ENCODE data around the gene ZBTB7C. TPM values are rescaled to one million over a fixed set of nuclear protein-coding genes. Genes with fewer than 3 reads are reported as not detected.

ZBTB7C gene
- total RNA-seq, 1 experiment from 2014 or later, result 0.32 TPM

- Histone ChIP-seq H3K27ac (ENCODE audit: low read depth, low read length, poor library complexity, severe bottlenecking) (no peak overlapping the region), H3K4me3 (ENCODE audit: low read depth, low read length, poor library complexity, severe bottlenecking) (no peak overlapping the region), H3K4me1 (ENCODE audit: insufficient read depth, low read length, poor library complexity, severe bottlenecking) (no peaks in the 10 kb centered on the region), H3K27me3 (replicated peaks; ENCODE audit: insufficient read depth, low read depth, low read length, poor library complexity) (no peaks in the 10 kb centered on the region), H3K9me3 (ENCODE audit: low read depth, low read length, poor library complexity, severe bottlenecking) (no peaks in the 10 kb centered on the region), H3K36me3 (ENCODE audit: insufficient read depth, low read length, poor library complexity, severe bottlenecking) (no peaks in the 10 kb centered on the region)
- TF ChIP-seq CTCF (conservative IDR thresholded peaks at IDR 0.05; ENCODE audit: low read depth, low read length) (no peak), EZH2 (IDR thresholded peaks at IDR 0.05; ENCODE audit: borderline replicate concordance, low read depth, low read length, poor library complexity, severe bottlenecking) (no peak)
- POLR2A ChIA-PET (ENCODE audit: low non-redundant PET), result no interaction called here
- DNase-seq (ENCODE audit: low spot score), result no peak
- no TSS peak for BruUV-seq (replicated peaks)
- intact Hi-C loops (cut with micrococcal nuclease; ENCODE audit: unreplicated experiment), result no loop called here
- CTCF ChIA-PET, result interaction anchor here (0.7 kb wide), 1 partner anchor 447 kb away, joined by 3 read pairs; no protein-coding TSS in a partner anchor
Observed at GRCh38 chr18:48028696-48029095, 380.5 kb downstream of the ZBTB7C start.

DNA sequence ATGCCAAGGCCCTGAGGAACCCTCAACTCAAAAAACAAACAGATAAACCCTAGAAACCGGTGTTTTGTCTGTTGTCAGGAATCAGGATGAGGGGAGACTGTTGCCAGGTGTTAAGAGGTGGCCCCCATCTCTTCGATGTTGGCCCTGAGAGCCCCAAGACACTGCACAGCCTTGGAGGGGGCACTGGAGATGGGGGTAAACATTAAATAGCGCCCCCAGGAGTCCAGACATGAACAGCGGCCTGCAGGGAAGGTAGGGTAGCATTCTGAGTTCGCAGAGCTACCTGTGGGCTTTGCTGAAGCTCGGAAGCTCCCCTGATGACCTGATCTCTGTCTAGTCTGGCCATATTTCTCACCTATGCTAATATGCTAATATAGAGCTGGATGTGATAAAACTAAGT, 381.1 kb downstream of the ZBTB7C start:
- Histone ChIP-seq H3K9me3 (ENCODE audit: low read depth, low read length, poor library complexity, severe bottlenecking) (no peaks in the 10 kb centered on the region), H3K36me3 (ENCODE audit: insufficient read depth, low read length, poor library complexity, severe bottlenecking) (no peaks in the 10 kb centered on the region), H3K27me3 (replicated peaks; ENCODE audit: insufficient read depth, low read depth, low read length, poor library complexity) (no peaks in the 10 kb centered on the region), H3K4me1 (ENCODE audit: insufficient read depth, low read length, poor library complexity, severe bottlenecking) (no peaks in the 10 kb centered on the region), H3K27ac (ENCODE audit: low read depth, low read length, poor library complexity, severe bottlenecking) (no peak overlapping the region), H3K4me3 (ENCODE audit: low read depth, low read length, poor library complexity, severe bottlenecking) (no peak overlapping the region)
- ChIA-PET POLR2A (ENCODE audit: low non-redundant PET) (no interaction called here), CTCF (no interaction called here)
- no peak for DNase-seq (ENCODE audit: low spot score)
- BruUV-seq (replicated peaks), result no TSS peak
- TF ChIP-seq EZH2 (IDR thresholded peaks at IDR 0.05; ENCODE audit: borderline replicate concordance, low read depth, low read length, poor library complexity, severe bottlenecking), result no peak
- TF ChIP-seq CTCF (conservative IDR thresholded peaks at IDR 0.05; ENCODE audit: low read depth, low read length), result 0 out of 2 replicates have a peak, but pooled peaks have one; percentile 12
- intact Hi-C loops (cut with micrococcal nuclease; ENCODE audit: unreplicated experiment), result no loop called here

DNA sequence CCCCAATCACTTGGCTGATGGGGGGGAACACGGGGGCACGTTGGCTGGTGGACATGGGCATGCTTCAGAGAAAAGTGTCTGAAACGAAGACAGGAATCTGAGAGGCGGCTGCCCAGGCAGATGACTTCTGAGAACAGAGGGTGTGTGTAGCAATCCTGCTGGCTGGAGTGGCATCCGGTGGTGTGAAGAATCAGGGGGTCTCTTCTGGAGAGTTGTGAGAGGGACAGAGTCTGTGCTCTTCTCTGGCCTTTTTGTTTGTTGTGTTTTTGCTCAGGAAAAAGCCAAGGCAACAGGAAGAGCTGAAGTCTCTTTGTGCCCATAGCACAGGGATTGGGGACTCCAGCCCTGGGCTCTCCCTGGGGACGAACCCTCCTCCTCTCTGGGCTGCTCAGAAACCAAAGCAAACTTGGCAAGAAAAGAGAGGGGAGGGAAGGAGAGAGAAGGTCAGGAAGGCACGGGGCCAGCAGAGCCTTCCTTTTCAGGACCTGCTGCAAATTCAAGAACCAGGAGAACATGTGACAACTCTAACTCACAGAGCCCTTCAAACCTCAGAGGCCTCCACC, 381.7 kb downstream of the ZBTB7C start:
- no peaks in the 10 kb centered on the region for H3K27me3 ChIP-seq (replicated peaks; ENCODE audit: insufficient read depth, low read depth, low read length, poor library complexity)
- intact Hi-C loops (cut with micrococcal nuclease; ENCODE audit: unreplicated experiment), result no loop called here
- CTCF ChIA-PET, result no interaction called here
- POLR2A ChIA-PET (ENCODE audit: low non-redundant PET), result no interaction called here
- no peaks in the 10 kb centered on the region for H3K36me3 ChIP-seq (ENCODE audit: insufficient read depth, low read length, poor library complexity, severe bottlenecking)
- no TSS peak for BruUV-seq (replicated peaks)
- TF ChIP-seq CTCF (conservative IDR thresholded peaks at IDR 0.05; ENCODE audit: low read depth, low read length) (no peak), EZH2 (IDR thresholded peaks at IDR 0.05; ENCODE audit: borderline replicate concordance, low read depth, low read length, poor library complexity, severe bottlenecking) (no peak)
- no peak overlapping the region for H3K4me3 ChIP-seq (ENCODE audit: low read depth, low read length, poor library complexity, severe bottlenecking)
- no peak overlapping the region for H3K27ac ChIP-seq (ENCODE audit: low read depth, low read length, poor library complexity, severe bottlenecking)
- DNase-seq (ENCODE audit: low spot score), result no peak
- no peaks in the 10 kb centered on the region for H3K4me1 ChIP-seq (ENCODE audit: insufficient read depth, low read length, poor library complexity, severe bottlenecking)
- no peaks in the 10 kb centered on the region for H3K9me3 ChIP-seq (ENCODE audit: low read depth, low read length, poor library complexity, severe bottlenecking)
